EL (cell line): Measurements from ENCODE around the gene TEX48.

Experiments used
- DNase-seq: peaks from one replicate; pipeline ENCODE4 v3.0.0-alpha.2; 2016

Gene TEX48, protein sequence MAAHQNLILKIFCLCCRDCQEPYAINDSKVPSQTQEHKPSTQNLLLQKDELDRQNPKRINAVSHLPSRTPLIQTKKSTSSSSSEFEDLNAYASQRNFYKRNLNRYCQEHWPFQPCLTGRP

DNA sequence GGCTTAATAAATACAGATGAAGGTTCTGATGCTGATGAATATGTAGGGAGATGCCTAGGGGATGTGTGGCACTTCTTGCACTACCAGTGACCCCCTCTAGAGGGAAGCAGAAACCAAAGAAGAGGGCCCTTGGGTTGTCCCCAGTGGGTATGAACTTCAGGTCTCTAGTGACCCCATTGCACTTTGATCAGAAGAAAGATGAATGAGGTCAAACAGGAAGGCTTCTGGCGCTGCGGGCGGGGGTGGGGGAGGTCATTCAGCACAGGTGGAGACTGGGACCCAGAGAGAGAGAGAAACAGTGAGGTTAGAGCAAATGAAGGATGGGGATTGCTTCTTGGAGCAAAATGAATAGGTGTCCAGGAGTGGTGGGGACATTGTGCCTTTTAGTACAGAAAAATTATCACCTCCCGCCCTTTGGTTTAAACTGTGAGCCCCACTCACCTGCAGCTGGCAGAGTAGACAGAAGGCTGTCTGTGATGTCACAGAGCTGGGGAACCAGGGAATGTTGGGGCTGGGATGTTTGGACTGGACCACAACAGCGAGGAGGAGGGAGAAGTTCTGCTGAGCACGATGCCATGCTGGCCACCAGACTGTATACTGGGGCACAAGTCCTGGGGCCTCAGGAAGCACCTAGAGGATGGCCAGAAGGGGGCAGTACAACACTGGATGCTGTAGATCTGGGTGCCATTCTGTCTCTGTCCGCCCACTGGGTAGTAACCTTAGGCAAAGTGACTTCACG is at the start of gene TEX48:
TEX48 (minus strand) TSS at position 599 of the 739 bp plus-strand sequence. CDS start 10,469 bp downstream, outside the sequence.
- DNase-seq = peak; percentile 80

DNA sequence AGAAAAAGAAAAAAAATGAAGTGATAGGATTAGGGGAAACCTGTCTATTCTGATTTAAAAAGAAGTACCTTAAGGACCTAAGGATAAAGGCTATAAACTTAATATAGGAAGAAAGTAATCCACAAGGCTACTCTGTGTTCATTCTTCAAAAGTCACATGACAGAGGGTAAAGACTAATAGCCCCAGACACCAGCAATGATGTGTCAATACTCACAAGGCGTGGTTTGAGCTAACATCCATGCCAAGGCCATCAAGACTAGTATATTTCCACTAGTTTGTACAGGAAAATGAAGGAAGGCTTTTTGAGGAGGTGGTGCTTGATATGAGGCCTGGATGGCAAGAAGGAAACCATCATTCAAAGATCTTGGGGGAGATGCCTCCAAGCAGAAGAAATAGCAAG is 49.7 kb upstream of the TEX48 start:
- no peak for DNase-seq

DNA sequence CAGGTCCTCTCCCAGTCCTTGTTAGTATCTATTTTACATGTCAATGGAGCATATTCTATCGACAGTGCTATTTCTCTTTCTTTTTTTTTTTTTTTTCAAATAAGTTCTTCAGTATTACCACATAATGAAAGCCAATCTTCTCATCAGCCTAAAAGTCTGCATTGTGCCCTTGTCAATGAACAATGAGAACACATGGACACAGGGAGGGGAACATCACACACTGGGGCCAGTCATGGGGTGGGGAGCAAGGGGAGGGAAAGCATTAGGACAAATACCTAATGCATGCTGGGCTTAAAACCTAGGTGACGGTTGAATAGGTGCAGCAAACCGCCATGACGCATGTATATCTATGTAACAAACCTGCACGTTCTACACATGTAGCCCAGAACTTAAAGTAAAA is 47.7 kb upstream of the TEX48 start:
- no peak for DNase-seq

DNA sequence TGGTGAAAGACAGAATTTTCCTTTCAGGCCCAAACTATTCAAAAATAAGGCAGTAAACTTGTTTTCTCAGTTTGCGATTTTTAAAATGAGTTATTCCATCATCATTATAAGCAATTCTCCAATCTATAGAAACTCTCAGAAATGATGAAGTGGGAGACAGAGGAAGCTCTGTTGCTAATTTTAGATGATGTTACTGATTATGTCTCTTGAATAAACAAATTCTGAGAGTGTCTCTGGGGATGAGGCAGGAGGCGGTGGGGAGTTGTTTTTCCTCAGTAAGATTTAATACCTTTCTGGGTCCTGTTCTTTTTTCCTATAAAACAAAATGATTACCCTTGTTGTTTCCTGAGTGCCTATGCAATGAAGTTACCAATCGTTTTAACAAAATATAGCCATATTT is 43.9 kb upstream of the TEX48 start:
- DNase-seq = no peak

DNA sequence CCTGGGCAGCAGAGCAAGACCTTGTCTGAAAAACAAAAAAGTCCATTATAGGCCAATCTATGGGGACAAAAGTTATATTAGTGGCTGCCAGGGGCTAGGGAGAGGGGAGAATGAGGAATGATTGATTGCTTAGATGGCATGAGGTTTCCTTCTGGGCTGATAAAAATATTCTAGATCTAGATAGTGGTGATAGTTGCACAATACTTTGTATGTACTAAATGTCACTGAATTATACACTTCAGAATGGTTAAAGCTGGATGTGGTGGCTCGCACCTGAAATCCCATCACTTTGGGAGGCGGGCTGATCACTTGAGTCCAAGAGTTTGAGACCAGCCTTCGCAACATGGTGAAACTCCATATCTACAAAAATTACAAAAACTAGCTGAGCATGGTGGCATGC is 42.8 kb upstream of the TEX48 start:
- no peak for DNase-seq

DNA sequence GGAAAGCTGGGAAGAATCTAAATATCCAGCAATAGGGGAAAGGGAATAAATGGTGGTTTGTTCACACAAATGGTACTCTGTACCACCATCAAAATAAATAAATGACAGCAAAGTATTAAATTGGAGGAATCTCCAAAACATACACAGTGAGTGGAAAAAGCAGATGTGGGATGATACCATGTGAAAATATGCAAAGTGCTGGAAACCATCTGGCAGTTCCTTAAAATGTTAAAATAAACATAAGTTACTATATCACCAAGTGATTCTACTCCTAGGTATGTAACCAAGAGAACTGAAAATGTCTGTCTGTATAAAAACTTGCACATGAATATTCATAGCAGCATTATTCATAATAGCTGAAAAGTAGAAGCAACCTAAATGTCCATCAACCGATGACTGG is 41.9 kb upstream of the TEX48 start:
- peak; percentile 73 for DNase-seq

DNA sequence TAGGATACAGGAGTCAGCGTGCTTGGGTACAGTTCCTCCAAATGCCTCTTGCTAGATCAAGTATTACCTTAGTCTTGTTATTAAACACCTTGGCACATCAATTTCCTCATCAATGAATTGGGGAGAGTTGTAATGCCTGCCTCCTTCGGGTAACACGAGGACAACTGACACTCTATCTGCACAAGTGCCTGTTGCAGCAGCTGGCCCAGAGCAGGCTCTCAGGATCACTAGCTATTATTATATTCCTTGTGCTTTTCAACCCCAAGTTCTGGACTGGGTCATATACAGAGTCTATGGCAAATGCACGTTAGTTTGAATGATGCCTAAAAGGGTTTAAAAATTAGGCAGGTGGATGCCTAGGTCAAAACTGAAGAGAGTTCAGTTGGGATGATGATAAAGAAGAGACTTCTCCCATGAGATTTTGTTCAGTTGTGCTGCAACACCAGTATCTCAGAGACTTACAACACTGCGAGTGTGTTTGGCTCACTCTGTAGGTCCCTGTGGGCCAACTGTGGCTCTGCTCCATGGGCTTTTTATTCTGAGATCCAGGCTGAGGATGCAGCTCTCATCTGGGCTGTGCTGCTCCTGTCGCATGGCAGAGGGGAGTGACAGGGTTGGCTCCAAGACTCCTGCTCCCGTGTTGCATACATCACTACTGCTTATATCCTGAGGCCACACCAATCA is 41.1 kb upstream of the TEX48 start:
- DNase-seq = no peak

DNA sequence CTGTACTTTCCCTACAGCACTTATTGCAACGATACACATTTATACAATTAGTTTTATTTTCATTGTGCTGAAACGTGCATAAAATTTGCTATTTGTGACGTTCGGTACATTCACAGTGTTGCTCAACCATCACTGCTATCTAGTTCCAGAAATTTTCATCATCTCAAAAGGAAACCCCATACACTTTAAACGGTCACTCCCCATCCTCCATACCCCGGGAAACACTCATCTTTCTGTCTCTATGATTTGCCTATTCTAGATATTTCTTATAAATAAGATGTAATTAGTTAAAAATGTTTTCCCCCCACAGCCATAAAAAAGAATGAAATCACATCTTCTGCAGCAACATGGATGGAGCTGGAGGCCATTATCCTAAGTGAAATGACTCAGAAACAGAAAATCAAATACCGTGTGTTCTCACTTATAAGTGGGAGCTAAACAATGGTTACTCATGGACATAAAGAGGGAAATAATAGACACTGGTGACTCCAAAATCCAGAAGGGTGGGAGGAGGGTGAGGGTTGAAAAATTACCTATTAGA is 40.2 kb upstream of the TEX48 start:
- DNase-seq = peak; percentile 73

DNA sequence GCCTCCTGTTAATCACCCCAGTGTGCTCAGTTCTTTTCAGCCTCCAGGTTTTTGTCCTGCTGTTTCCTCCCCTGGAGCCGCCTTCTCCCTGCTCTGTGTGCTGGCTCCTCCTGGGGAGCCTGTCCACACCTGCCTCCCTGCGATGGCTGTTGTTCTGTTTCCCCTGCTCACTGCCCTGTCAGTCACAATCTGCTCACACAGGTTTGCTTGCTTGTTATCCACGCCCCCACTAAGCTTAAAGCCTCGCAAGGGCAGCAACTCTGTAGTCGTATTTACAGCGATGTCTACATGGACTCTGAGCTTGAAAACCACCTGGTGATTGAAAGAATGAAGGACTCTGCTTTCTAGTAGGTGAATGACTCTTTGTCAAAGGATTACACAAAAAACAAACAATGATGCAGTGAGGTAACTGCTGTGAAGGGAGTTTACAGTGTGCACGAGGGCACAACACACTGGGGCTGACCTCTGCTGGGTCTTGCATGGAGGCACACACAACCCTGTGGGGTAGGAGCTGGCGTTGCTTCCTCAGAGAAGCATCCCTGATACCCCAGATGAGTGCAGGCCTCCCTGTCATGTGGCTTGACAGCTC is 39.6 kb upstream of the TEX48 start:
- DNase-seq = no peak

DNA sequence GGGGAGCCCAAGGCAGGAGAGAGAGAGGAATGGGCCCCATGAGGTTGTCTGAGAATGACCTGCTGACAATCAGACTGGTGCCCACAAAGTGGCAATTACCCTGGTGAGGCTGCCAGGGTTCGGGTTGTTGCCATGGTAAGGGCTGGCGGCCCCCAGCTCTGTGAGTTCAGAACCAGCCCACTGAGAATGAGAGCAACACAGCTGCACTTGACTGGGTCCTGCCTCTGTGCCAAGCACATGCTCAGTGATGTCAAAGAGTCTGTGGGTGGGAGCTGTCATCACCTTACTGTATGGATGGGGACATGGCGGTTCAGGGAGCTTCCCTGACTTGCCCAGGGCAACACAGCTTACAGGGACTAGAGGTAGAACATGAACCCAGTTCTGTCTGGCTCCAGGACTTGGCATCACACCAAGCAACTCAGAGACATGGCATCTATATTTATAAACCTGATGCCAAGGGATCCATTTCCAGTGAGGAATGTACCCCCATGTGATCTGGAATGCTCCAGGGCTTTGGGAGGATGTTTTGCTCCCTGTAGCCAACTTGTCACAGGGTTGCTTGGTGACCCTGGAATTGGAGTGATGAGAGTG is 38.2 kb upstream of the TEX48 start:
- DNase-seq = peak; percentile 65

DNA sequence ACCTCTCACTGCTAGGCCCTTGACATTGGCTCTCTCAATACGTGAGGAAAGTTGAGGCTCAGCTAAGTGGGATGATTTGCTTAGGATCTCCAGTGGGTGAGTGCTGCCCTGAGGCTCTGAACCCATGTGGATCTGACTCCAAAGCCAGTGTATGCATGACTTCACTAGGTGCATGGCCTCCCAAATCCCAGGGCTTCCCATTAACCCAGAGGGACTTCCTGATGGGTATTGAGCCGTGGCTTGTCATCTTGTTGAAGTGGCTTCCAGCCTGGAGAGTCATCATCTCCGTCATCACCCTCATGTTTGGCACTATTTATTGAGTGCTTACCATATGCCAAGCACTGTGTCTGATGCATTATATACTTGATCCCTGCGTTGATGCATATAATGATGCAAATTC is 37.3 kb upstream of the TEX48 start:
- DNase-seq = no peak

DNA sequence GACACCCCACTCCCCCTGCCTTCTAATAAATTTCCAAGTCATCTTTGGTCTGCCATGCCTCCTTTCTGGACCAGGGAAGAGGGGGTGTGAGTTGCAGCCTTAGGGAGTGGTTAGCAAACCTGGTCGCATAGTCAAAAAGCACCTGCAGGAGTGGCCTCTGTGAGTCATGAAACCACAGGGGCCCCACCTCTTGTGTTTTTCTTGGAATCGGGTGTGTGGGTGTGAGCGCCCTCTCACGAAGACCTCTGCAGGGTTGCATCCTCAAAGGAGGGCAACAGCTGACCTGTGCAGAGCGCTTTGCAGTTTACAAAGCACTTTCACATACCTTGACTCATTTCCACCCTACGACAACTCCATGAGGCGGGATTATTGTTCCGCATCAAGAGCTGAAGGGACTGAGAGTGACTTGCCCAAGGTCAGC is 36.8 kb upstream of the TEX48 start:
- DNase-seq = no peak

DNA sequence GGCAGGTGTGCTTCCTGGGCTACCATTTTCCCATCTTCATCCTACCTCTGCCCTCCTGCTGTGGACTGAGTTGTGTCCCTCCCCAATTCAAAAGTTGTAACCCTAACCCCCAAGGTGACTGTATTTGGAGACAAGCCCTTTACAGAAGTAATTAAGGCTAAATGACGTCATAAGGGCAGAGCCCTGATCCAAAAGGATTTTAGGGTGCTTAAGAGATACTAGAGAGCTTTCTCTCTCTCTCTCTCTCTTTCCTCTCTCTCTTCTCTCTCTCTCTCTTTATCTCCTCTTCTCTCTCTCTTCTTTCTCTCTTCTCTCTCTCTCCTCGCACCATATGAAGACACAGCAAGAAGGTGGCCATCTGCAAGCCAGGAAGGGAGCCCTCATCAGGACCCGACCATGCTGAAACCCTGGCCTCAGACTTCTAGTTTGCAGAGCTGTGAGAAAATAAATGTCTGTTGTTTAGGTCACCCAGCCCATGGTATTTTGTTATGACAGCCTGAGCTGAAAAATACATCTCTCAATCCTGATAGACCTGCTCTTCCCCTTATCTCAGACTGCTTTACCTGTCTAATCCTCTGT is 36.0 kb upstream of the TEX48 start:
- no peak for DNase-seq

DNA sequence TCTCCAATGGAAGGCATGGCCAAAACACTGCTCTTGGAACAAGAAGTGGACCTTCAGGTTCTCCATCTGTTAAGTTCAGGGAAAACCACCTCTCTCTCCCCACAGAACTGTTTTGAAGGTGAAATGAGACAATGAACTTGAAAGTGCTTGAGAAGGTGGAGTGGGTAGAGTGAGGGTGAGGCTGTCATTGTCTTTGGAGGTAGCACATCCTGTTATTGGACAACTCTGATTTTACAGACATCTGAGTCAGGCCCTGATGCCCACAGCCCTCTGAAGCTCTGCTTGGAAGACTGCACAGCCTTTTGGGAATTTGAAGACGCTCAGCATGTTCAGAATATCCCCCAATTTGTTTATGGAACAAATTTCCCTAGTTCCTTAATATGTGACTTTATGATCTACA is 27.6 kb upstream of the TEX48 start:
- DNase-seq = no peak

DNA sequence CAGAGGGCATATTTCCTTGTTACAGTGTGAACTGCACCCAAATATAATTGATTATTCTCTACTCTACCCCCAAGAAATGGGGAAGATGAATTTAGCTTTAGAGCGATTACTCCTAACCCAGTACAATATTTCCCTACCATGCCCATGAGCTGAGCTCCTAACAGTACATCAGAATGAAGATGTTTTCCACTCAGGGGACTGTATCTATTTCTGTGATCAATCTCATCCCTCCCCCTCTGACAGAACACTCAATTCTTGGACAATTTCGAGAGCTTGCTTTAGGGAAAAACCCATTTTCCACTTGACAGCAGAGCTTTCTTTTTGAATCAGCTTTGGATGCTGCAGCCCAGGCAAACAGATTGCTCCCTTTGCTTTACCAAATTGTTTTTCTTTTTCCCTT is 24.7 kb upstream of the TEX48 start:
- DNase-seq = no peak

DNA sequence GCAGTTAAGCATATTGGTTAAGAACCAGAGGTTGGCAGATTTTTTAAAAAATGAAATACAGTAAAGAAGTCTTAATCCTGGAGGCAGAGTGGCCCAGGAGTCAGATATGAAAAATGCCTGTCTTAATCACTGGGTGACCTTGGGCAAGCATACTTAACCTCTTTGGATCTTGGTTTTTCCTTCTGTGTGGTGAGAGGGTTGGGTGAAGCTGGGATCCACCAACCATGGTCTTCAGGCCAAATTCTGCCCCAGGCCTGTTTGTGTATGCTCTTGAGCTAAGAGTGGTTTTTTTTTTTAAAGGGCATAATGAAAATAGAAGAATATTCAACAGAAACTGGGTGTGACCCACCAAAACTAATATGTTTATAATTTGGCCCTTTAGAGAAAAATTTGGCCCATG is 20.0 kb upstream of the TEX48 start:
- peak; percentile 67 for DNase-seq

DNA sequence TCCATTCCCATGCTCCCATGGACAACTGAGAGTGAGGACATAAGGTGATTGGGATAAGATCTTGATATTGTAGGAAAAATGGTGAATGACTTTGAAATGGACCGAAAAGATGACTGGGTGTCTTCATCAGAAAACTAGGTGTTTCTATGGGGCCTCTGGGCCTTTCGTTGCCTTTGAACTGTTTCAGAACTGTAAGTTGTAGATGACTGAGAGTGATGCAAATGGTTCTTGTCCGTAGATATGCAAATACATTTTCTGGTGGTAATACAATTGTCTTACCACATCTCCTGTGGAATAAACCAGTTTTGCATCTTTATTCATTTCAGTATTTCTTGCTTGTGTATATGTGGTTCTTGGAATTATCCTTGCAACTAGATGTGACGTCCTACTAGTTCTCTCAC is 16.0 kb upstream of the TEX48 start:
- DNase-seq = no peak

DNA sequence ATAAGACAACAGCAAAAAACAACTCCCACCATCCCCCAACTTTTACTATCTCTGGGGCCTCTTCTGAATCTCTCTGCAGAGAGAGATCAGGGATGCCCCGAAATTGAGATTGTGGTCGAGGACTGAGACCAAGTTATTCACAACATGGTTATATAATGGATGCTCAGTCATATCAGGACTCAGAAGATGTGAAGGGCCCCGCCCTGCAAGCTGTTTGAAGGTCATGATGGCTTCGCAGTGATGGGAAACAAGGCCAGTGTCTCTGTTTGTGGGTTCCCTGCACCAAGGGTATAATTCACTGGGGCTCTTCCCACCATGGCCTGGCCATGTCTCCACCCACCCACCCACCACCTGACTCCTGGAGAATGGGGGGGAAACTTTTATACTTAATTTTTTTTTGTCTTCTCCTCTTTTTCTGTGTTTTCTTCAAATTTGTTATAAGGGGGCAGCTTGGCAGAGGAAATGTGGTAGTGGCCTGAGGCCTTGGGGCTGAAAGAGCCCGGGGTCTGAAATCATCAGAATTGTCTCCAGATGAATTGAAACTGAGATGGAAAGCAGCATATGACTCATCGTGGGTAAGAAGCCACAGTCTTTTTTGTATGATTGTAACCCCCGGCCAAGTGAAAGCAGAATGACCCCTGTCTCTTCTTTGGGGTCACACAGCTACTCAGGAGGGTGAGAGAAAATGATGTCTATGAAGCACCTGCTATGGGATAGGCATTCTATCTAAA is 15.0 kb upstream of the TEX48 start:
- DNase-seq = peak; percentile 74

DNA sequence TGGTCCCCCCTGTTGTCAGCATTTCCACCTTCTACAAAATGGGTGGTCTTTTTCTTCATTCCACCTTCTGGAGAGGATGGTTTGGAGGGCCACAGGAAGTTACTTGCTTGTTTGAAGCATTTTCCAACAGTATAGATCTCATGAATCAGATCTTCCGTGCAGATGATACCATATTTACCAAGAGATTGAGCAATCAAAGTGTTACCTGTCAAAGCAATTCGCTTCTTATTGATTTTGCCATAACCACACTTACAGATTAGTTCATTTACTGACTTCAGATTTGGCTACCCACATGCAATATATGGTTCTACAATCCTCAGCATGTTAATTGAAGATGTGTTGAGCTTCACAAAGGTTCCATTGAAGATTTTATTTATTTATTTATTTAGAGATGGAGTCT is 14.0 kb upstream of the TEX48 start:
- no peak for DNase-seq

DNA sequence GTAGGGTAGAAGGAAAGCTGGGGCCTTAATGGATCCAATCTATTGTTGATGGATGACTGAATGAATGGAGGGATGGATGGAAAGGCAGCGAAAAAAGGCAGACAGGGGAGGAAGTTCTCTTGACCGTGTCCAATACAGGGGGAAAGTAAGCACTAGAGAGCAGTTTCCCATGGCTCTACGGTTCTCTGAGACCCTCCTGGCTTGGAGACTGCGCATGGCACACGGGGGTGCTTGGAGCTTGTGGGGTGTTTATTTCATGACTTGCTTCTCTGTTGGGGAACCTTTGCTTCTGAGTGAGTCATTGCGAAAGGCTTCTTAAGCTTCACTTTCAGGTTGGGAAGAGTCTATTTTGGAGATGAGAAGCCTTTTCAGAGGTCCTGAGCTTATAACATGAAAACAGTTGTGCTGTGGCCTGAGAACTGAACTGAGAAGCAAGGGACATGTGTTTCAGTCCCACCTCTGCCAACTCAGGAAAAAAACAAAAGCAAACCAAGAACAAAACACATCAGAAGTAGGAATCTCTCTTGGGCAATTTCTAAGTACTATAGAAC is 12.8 kb upstream of the TEX48 start:
- DNase-seq = peak; percentile 26

DNA sequence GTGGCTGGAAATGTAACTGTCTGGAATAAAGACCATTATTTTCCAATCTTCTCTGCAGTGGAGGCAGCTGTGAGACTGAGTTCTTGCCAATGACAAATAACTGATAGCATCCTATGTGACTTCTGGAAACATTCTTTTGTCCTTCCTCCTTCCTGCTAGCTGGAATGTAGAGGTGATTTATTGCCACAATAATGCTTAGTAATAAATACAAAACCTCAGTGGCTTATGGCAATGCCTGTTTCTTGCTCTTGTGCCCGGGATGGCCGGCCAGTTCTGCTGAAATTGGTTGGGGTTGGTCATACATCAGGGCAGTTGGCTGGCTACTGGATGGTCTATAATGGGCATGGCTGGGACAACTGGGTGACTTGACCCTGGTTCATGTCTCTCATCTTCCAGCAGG is 12.2 kb upstream of the TEX48 start:
- peak; percentile 79 for DNase-seq
